Gastrocnemius medialis (tissue), 4 donors: ENCODE results near the gene ARHGAP15.

Source experiments
- CTCF ChIP-seq, 5 experiments: fragments of 450-650 bp in 3 of 5; fragments of 200-600 bp in 2 of 5; sonication (generic) in 2 of 5; IDR thresholded peaks in 4 of 5; conservative IDR thresholded peaks in 1 of 5; 1 replicate in 4 of 5; 2 replicates in 1 of 5; pipeline ENCODE4 v1.5.1; 2016 to 2019; ENCODE audit warnings: antibody characterized with exemption in 5 of 5, mild to moderate bottlenecking in 3 of 5, moderate library complexity in 3 of 5
- POLR2A ChIP-seq, 2 donors: fragments of 450-650 bp; IDR thresholded peaks; one replicate each; pipeline ENCODE4 v1.6.1; 2017; ENCODE audit warnings: antibody characterized with exemption in 2 of 2, mild to moderate bottlenecking in 2 of 2, moderate library complexity in 2 of 2

GRCh38 chr2:143700865-143701264 is 571.6 kb downstream of the ARHGAP15 start:
- TF ChIP-seq CTCF (IDR thresholded peaks at IDR 0.05 in 4 of 5, conservative IDR thresholded peaks at IDR 0.05 in 1 of 5) (no peak), POLR2A (IDR thresholded peaks at IDR 0.05) (no peak)
